Activated T-helper 17 cell treated with anti-CD3 and anti-CD28 coated beads, Interleukin-2, amount 50 U/mL, for 72 hours (primary cell): ENCODE measurements around the gene TAS2R30. TPM values are rescaled to one million over a fixed set of nuclear protein-coding genes. Genes with fewer than 3 reads are reported as not detected.
A peak's percentile ranks its signal among the peaks of the same experiment; 100 is the strongest.

Source experiments
- ATAC-seq: fragments of 150-1000 bp; cut with Tn5 transposase; replicated peaks from 2 replicates; pipeline ENCODE4 v1.10.0; 2021; ENCODE audit warnings: mild to moderate bottlenecking, moderate library complexity
- H3K27ac Mint-ChIP-seq: one replicate; pipeline ENCODE4 v1.8.0; 2022; ENCODE audit warnings: mixed read lengths
- H3K27me3 Mint-ChIP-seq: one replicate; pipeline ENCODE4 v1.8.0; 2022; ENCODE audit warnings: mixed read lengths
- H3K36me3 Mint-ChIP-seq: one replicate; pipeline ENCODE4 v1.8.0; 2022; ENCODE audit warnings: low read depth, mild to moderate bottlenecking, mixed read lengths
- H3K4me1 Mint-ChIP-seq: one replicate; pipeline ENCODE4 v1.8.0; 2022; ENCODE audit warnings: mixed read lengths
- H3K4me3 Mint-ChIP-seq: one replicate; pipeline ENCODE4 v1.8.0; 2022; ENCODE audit warnings: mild to moderate bottlenecking, mixed read lengths
- H3K9me3 Mint-ChIP-seq: one replicate; pipeline ENCODE4 v1.8.0; 2022; ENCODE audit warnings: mixed read lengths
- total RNA-seq, 2 donors: library from RNA; stranded (reverse); gene quantifications; one replicate each; pipeline ENCODE4 v1.2.3, GENCODE V29; 2022

Gene TAS2R30
- total RNA-seq, 2 donors from 2014 or later: 4.0 to 6.0 TPM

DNA sequence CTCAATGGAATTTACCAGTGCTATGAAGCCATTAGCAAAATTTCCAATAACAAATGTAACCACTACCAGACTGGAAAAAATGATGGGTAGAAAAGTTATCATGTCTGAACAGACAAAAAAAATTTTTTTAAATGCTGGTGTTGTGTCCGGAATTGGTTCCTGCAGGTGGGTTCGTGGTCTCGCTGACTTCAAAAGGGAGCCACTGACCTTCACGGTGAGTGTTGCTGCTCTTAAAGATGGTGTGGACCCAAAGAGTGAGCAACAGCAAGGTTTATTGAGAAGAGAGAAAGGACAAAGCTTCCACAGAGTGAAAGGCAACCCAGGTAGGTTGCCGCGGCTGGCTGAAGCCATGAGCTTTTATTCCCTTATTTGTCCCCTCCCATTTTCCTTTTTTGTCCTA is 42.3 kb downstream of the TAS2R30 start, which contains the start of gene TAS2R43:
TAS2R43 (minus strand) TSS at position 186 of the 400 bp plus-strand sequence; CDS start at position 102, 84 bp downstream.
- no peaks in the 10 kb centered on the region for H3K9me3 Mint-ChIP-seq
- no peaks in the 10 kb centered on the region for H3K4me1 Mint-ChIP-seq
- H3K27me3 Mint-ChIP-seq: no peaks in the 10 kb centered on the region
- no peak for ATAC-seq
- H3K36me3 Mint-ChIP-seq: peaks cover 25% of the 10 kb centered on the region
- no peak within 1 kb of the TSS for H3K27ac Mint-ChIP-seq
- no peak within 1 kb of the TSS for H3K4me3 Mint-ChIP-seq

GRCh38 chr12:11089246-11089645 is 45.2 kb downstream of the TAS2R30 start:
- ATAC-seq: no peak
- H3K27ac Mint-ChIP-seq: no peak overlapping the region
- H3K9me3 Mint-ChIP-seq: no peaks in the 10 kb centered on the region
- H3K27me3 Mint-ChIP-seq: no peaks in the 10 kb centered on the region
- no peak overlapping the region for H3K4me3 Mint-ChIP-seq
- H3K36me3 Mint-ChIP-seq: peaks cover 32% of the 10 kb centered on the region
- H3K4me1 Mint-ChIP-seq: no peaks in the 10 kb centered on the region

GRCh38 chr12:11085419-11085818 is 49.0 kb downstream of the TAS2R30 start:
- Mint-ChIP-seq H3K4me3 (peak overlapping the region; percentile 25), H3K27ac (peak overlapping the region; percentile 84), H3K36me3 (peaks cover 19% of the 10 kb centered on the region), H3K27me3 (no peaks in the 10 kb centered on the region), H3K4me1 (no peaks in the 10 kb centered on the region), H3K9me3 (peaks cover 5% of the 10 kb centered on the region)
- ATAC-seq: peak; percentile 95

Other genes with a start within 250 kb of the TAS2R30 start
- 1 to 10 TPM; 1.2 to 2.1 TPM for gene TAS2R13, start 225.1 kb downstream of the TAS2R30 start, total RNA-seq
- not detected for gene PRH2, start 205.4 kb downstream of the TAS2R30 start, total RNA-seq
- 1 to 10 TPM; 2.4 to 3.7 TPM for gene TAS2R14, start 195.4 kb downstream of the TAS2R30 start, total RNA-seq
- gene TAS2R50, start 147.7 kb downstream of the TAS2R30 start, total RNA-seq: 1 to 10 TPM in 1 of 2 donors, under 1 TPM in 1; 0.84 to 1.7 TPM
- gene TAS2R20, start 136.3 kb downstream of the TAS2R30 start, total RNA-seq: 1 to 10 TPM; 1.9 to 4.4 TPM
- gene TAS2R19, start 112.0 kb downstream of the TAS2R30 start, total RNA-seq: 1 to 10 TPM; 3.9 to 6.5 TPM
- gene TAS2R31, start 103.2 kb downstream of the TAS2R30 start, total RNA-seq: 1 to 10 TPM; 2.1 to 8.0 TPM
- gene TAS2R46, start 72.3 kb downstream of the TAS2R30 start, total RNA-seq: 1 to 10 TPM; 1.8 to 3.1 TPM
- 1 to 10 TPM; 1.9 TPM for gene TAS2R43, start 42.3 kb downstream of the TAS2R30 start, total RNA-seq
- gene SMIM10L1, start 36.5 kb upstream of the TAS2R30 start, total RNA-seq: 1 to 10 TPM; 8.2 to 9.7 TPM
- not detected for gene TAS2R42, start 52.3 kb upstream of the TAS2R30 start, total RNA-seq
- gene PRB3, start 135.1 kb upstream of the TAS2R30 start, total RNA-seq: not detected
- not detected for gene PRB4, start 175.8 kb upstream of the TAS2R30 start, total RNA-seq